Measurements from ENCODE around the gene EGLN1. TPM values are rescaled to one million over a fixed set of nuclear protein-coding genes. Genes with fewer than 3 reads are reported as not detected.

EGLN1 gene
- total and polyA plus RNA-seq, 10 donors: 5.6 to 44.0 (median 37.2) TPM

- intact Hi-C loops (cut with DNase I; ENCODE audit: low total_unique reads): loop anchor here (10.0 kb wide), 1 partner anchor 46 kb away; no protein-coding TSS in a partner anchor
- 54 to 65% (median 60%) methylated on average over 2 of the region's 2 CpGs for WGBS, 5 donors
- H3K4me3 ChIP-seq: no peak overlapping the region
- no peaks in the 10 kb centered on the region for H3K27me3 ChIP-seq (replicated peaks in 1 of 7)
- peaks cover 0 to 30% (median 0%) of the 10 kb centered on the region in 6 donors for H3K36me3 ChIP-seq
- TF ChIP-seq POLR2A (IDR thresholded peaks at IDR 0.05) (no peak), CTCF (IDR thresholded peaks at IDR 0.05 in 8 of 11, conservative IDR thresholded peaks at IDR 0.05 in 3 of 11) (no peak), POLR2AphosphoS5 (IDR thresholded peaks at IDR 0.05) (no peak)
- peaks cover 32 to 100% (median 73%) of the 10 kb centered on the region in 6 donors for H3K4me1 ChIP-seq
- no peak for DNase-seq
- H3K9me3 ChIP-seq: no peaks in the 10 kb centered on the region
- H3K27ac ChIP-seq: no peak overlapping the region
Measured at GRCh38 chr1:231411036-231411531, 11.0 kb downstream of the EGLN1 start.

GRCh38 chr1:231410036-231410612 lies 12.0 kb downstream of the EGLN1 start:
- DNase-seq: no peak
- H3K36me3 ChIP-seq: peaks cover 0 to 30% (median 0%) of the 10 kb centered on the region in 6 donors
- intact Hi-C loops (cut with DNase I; ENCODE audit: low total_unique reads): loop anchor here (10.0 kb wide), 1 partner anchor 45 kb away; no protein-coding TSS in a partner anchor
- TF ChIP-seq POLR2AphosphoS5 (IDR thresholded peaks at IDR 0.05): no peak
- TF ChIP-seq CTCF (IDR thresholded peaks at IDR 0.05 in 8 of 11, conservative IDR thresholded peaks at IDR 0.05 in 3 of 11): no peak
- no peak for TF ChIP-seq POLR2A (IDR thresholded peaks at IDR 0.05)
- peaks cover 32 to 100% (median 68%) of the 10 kb centered on the region in 6 donors for H3K4me1 ChIP-seq
- 82 to 86% (median 84%) methylated on average over 2 of the region's 2 CpGs for WGBS, 5 donors
- H3K27ac ChIP-seq: no peak overlapping the region
- H3K27me3 ChIP-seq (replicated peaks in 1 of 7): no peaks in the 10 kb centered on the region
- no peaks in the 10 kb centered on the region for H3K9me3 ChIP-seq
- no peak overlapping the region for H3K4me3 ChIP-seq

- 53 to 65% (median 63%) methylated on average over 6 of the region's 6 CpGs for WGBS, 5 donors
- TF ChIP-seq POLR2AphosphoS5 (IDR thresholded peaks at IDR 0.05): no peak
- TF ChIP-seq CTCF (IDR thresholded peaks at IDR 0.05 in 8 of 11, conservative IDR thresholded peaks at IDR 0.05 in 3 of 11): no peak
- TF ChIP-seq POLR2A (IDR thresholded peaks at IDR 0.05): no peak
- H3K27me3 ChIP-seq (replicated peaks in 1 of 7): no peaks in the 10 kb centered on the region
- H3K9me3 ChIP-seq: no peaks in the 10 kb centered on the region
- no peak overlapping the region for H3K4me3 ChIP-seq
- H3K27ac ChIP-seq: no peak overlapping the region
- peaks cover 21 to 96% (median 64%) of the 10 kb centered on the region in 6 donors for H3K4me1 ChIP-seq
- DNase-seq: no peak
- intact Hi-C loops (cut with DNase I; ENCODE audit: low total_unique reads): no loop called here
- H3K36me3 ChIP-seq: peaks cover 0 to 24% (median 0%) of the 10 kb centered on the region in 6 donors
Measured at GRCh38 chr1:231408528-231409094, 13.5 kb downstream of the EGLN1 start.

All from spleen (tissue), 11 donors.